Parathyroid adenoma (tissue), 2 donors: ENCODE measurements around the gene MTERF2.
A peak's percentile ranks its signal among the peaks of the same experiment; 100 is the strongest.

Experiments used
- H2AFZ ChIP-seq: fragments of 300-600 bp; sonication (generic); one replicate; pipeline ENCODE4 v1.7.0; 2017; ENCODE audit warnings: antibody characterized with exemption, mild to moderate bottlenecking
- H3K27ac ChIP-seq: fragments of 300-600 bp; sonication (generic); one replicate; pipeline ENCODE4 v1.7.0; 2017
- H3K27me3 ChIP-seq: fragments of 300-600 bp; sonication (generic); one replicate; pipeline ENCODE4 v1.7.0; 2017; ENCODE audit warnings: low read length; ENCODE audit not compliant: control insufficient read depth, insufficient read depth
- H3K36me3 ChIP-seq: fragments of 300-600 bp; sonication (generic); one replicate; pipeline ENCODE4 v1.7.0; 2017; ENCODE audit warnings: low read length; ENCODE audit not compliant: control insufficient read depth, insufficient read depth
- H3K4me1 ChIP-seq: fragments of 300-600 bp; sonication (generic); one replicate; pipeline ENCODE4 v1.7.0; 2017; ENCODE audit warnings: control low read depth
- H3K4me2 ChIP-seq: fragments of 300-600 bp; sonication (generic); one replicate; pipeline ENCODE4 v1.7.0; 2017; ENCODE audit warnings: low read length
- H3K4me3 ChIP-seq: fragments of 300-600 bp; sonication (generic); one replicate; pipeline ENCODE4 v1.7.0; 2017; ENCODE audit warnings: low read depth, low read length
- H3K79me2 ChIP-seq: fragments of 300-600 bp; sonication (generic); one replicate; pipeline ENCODE4 v1.7.0; 2017; ENCODE audit warnings: control low read depth
- H3K9ac ChIP-seq: fragments of 300-600 bp; sonication (generic); one replicate; pipeline ENCODE4 v1.7.0; 2017; ENCODE audit warnings: mild to moderate bottlenecking
- H3K9me3 ChIP-seq: fragments of 300-600 bp; sonication (generic); one replicate; pipeline ENCODE4 v1.7.0; 2017; ENCODE audit warnings: low read length; ENCODE audit not compliant: control insufficient read depth
- CTCF ChIP-seq: fragments of 300-600 bp; sonication (generic); IDR thresholded peaks from one replicate; pipeline ENCODE4 v1.7.0; 2017; ENCODE audit warnings: antibody characterized with exemption, mild to moderate bottlenecking
- donor health status: primary hyperparathyroidism.

The MTERF2 gene

GRCh38 chr12:106955377-106956047 is 31.4 kb downstream of the MTERF2 start, which contains the start of gene TMEM263:
TMEM263 (plus strand) TSS chr12:106955907; CDS start chr12:106967117, 11,210 bp downstream.
- Histone ChIP-seq H3K27me3 (no peaks in the 10 kb centered on the region), H3K27ac (peak within 1 kb of the TSS; percentile 88), H3K4me1 (peaks cover 5% of the 10 kb centered on the region), H3K79me2 (peaks cover 8% of the 10 kb centered on the region), H3K4me2 (peak within 1 kb of the TSS; percentile 67), H3K9ac (peak within 1 kb of the TSS; percentile 69), H3K4me3 (peak within 1 kb of the TSS; percentile 87), H3K9me3 (no peaks in the 10 kb centered on the region), H3K36me3 (no peaks in the 10 kb centered on the region), H2AFZ (peak within 1 kb of the TSS; percentile 98)
- TF ChIP-seq CTCF = no peak

GRCh38 chr12:106954462-106955376 is 32.2 kb downstream of the MTERF2 start:
- Histone ChIP-seq H3K9me3 (no peaks in the 10 kb centered on the region), H3K27me3 (no peaks in the 10 kb centered on the region), H2AFZ (peak overlapping the region; percentile 98), H3K27ac (peak overlapping the region; percentile 88), H3K79me2 (peaks cover 8% of the 10 kb centered on the region), H3K4me3 (peak overlapping the region; percentile 87), H3K4me2 (peak overlapping the region; percentile 67), H3K4me1 (peaks cover 5% of the 10 kb centered on the region), H3K9ac (peak overlapping the region; percentile 23), H3K36me3 (no peaks in the 10 kb centered on the region)
- TF ChIP-seq CTCF = no peak

GRCh38 chr12:106953352-106954250 is 33.3 kb downstream of the MTERF2 start:
- no peaks in the 10 kb centered on the region for H3K27me3 ChIP-seq
- no peak overlapping the region for H3K27ac ChIP-seq
- no peak for TF ChIP-seq CTCF
- no peaks in the 10 kb centered on the region for H3K36me3 ChIP-seq
- H3K4me3 ChIP-seq = no peak overlapping the region
- no peak overlapping the region for H3K9ac ChIP-seq
- H3K4me1 ChIP-seq = peaks cover 5% of the 10 kb centered on the region
- H3K9me3 ChIP-seq = no peaks in the 10 kb centered on the region
- H2AFZ ChIP-seq = no peak overlapping the region
- H3K4me2 ChIP-seq = no peak overlapping the region
- peaks cover 5% of the 10 kb centered on the region for H3K79me2 ChIP-seq

GRCh38 chr12:106950591-106950990 is 36.4 kb downstream of the MTERF2 start:
- no peak overlapping the region for H3K27ac ChIP-seq
- no peak overlapping the region for H3K4me2 ChIP-seq
- no peak overlapping the region for H3K9ac ChIP-seq
- no peak overlapping the region for H3K4me3 ChIP-seq
- H3K27me3 ChIP-seq = no peaks in the 10 kb centered on the region
- no peaks in the 10 kb centered on the region for H3K79me2 ChIP-seq
- H3K4me1 ChIP-seq = no peaks in the 10 kb centered on the region
- no peak overlapping the region for H2AFZ ChIP-seq
- H3K36me3 ChIP-seq = no peaks in the 10 kb centered on the region
- TF ChIP-seq CTCF = no peak
- no peaks in the 10 kb centered on the region for H3K9me3 ChIP-seq
